ENCODE data around the gene PSMB7.
A peak's percentile ranks its signal among the peaks of the same experiment; 100 is the strongest.

The PSMB7 gene

DNA sequence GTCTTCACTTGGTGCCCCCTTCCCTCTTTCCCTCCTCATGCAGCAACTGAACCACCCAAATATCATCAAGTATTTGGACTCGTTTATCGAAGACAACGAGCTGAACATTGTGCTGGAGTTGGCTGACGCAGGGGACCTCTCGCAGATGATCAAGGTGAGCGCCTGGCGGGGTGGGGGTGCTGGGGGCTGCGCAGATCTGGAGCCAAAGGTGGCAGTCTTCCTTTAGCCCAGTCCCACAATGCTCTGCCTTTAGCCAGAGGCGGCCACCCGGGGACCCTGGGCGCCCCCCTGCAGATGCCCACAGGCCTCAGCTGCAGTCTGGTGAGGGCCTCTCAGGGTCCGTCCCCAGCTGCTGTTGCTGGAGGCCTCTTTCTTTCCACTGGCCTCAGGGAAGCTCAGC lies 93.8 kb downstream of the PSMB7 start:
- H3K4me1 Mint-ChIP-seq (ENCODE audit: low read depth), result no peaks in the 10 kb centered on the region
- DNase-seq, result no peak
- H3K36me3 Mint-ChIP-seq (ENCODE audit: low read depth), result peaks cover 9% of the 10 kb centered on the region
- no peak overlapping the region for H3K4me3 Mint-ChIP-seq
- no peaks in the 10 kb centered on the region for H3K9me3 Mint-ChIP-seq
- no peaks in the 10 kb centered on the region for H3K27me3 Mint-ChIP-seq
- H3K27ac Mint-ChIP-seq, result no peak overlapping the region

DNA sequence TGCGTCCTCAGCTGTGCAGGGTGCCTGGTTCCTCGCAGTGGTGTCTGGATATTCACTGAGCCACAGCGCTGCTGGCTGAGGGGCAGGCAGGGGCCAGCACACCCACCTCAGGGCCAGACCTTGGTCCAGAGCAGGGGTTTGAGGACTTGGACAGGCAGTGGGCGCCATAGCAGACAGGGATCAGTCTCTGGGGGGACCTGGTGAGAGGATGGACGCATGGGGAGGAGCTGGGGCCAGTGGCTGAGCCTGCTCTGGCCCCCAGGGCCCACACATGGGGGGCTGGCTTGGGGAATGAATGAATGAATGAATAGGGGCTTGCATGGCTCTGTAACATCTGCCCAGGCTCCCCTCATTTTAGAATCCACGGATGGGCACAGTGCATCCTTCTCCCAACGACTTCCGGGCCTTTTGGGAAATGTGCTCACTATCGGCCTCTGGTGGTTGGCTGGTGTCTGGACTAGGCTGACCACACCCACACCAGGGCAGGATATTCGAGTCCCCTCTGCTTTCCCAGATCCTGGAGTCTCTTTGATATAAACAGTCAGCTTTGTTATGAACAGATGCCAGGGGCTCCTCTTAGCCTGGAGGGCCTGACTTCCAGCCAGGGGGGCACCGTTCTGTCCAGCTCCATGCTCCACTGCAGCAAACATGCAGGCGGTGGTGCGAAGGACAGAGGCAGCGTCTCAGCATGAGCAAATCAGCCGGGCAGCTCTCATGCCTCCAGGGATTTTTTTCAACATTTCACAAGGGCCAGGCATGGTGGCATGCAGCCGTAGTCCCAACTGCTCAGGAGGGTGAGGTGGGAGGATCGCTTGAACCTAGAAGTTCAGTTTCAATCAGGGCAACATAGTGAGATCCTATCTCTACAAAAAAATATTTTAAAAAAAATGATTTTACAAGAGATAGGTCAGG lies 94.9 kb downstream of the PSMB7 start:
- Mint-ChIP-seq H3K9me3 (no peaks in the 10 kb centered on the region), H3K36me3 (ENCODE audit: low read depth) (peaks cover 6% of the 10 kb centered on the region), H3K27ac (no peak overlapping the region), H3K27me3 (no peaks in the 10 kb centered on the region), H3K4me3 (no peak overlapping the region), H3K4me1 (ENCODE audit: low read depth) (no peaks in the 10 kb centered on the region)
- peak; percentile 65 for DNase-seq

DNA sequence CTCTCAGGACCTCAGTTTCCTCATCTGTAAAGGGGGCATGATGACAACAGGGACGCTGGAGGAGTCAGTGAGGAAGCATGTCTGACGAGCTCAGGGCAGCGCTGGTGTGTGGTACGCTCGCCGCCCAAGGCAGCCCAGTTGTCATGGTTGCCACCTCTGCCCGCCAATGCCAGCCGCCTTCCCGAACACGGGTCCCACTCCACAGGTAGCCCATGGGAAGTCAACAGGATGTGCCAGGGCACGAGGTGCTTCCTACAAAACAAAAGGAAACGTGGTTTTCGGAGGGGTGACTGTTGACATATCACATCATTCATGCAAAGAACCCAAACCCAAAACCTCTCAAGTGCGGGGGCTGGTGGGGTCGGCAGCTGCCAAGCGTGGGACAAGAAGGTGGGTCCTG lies 99.4 kb downstream of the PSMB7 start:
- H3K27ac Mint-ChIP-seq, result no peak overlapping the region
- H3K4me3 Mint-ChIP-seq, result no peak overlapping the region
- no peaks in the 10 kb centered on the region for H3K4me1 Mint-ChIP-seq (ENCODE audit: low read depth)
- H3K9me3 Mint-ChIP-seq, result no peaks in the 10 kb centered on the region
- no peaks in the 10 kb centered on the region for H3K27me3 Mint-ChIP-seq
- no peak for DNase-seq
- H3K36me3 Mint-ChIP-seq (ENCODE audit: low read depth), result peaks cover 10% of the 10 kb centered on the region

DNA sequence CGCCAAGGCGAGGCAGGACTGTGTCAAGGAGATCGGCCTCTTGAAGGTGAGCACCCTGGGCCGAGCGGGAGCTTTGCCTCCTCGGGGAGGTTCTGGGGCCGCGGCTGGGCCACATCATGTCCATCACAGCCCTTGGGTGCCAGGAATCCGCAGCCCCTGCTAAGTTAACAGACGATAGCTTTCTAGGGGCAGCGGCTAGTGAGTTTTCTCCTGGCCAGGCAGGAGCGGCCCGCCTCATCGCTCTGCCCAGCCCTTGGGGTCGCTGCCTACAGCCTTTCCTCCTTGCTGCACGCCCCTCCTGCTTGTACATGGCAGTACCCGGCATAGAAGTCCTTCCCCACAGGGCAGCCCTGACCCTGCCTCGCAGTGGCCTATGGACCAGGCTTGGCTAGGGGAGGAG lies 101.3 kb downstream of the PSMB7 start:
- Mint-ChIP-seq H3K27ac (no peak overlapping the region), H3K9me3 (no peaks in the 10 kb centered on the region), H3K4me3 (no peak overlapping the region), H3K27me3 (no peaks in the 10 kb centered on the region), H3K36me3 (ENCODE audit: low read depth) (peaks cover 7% of the 10 kb centered on the region), H3K4me1 (ENCODE audit: low read depth) (no peaks in the 10 kb centered on the region)
- DNase-seq, result no peak

DNA sequence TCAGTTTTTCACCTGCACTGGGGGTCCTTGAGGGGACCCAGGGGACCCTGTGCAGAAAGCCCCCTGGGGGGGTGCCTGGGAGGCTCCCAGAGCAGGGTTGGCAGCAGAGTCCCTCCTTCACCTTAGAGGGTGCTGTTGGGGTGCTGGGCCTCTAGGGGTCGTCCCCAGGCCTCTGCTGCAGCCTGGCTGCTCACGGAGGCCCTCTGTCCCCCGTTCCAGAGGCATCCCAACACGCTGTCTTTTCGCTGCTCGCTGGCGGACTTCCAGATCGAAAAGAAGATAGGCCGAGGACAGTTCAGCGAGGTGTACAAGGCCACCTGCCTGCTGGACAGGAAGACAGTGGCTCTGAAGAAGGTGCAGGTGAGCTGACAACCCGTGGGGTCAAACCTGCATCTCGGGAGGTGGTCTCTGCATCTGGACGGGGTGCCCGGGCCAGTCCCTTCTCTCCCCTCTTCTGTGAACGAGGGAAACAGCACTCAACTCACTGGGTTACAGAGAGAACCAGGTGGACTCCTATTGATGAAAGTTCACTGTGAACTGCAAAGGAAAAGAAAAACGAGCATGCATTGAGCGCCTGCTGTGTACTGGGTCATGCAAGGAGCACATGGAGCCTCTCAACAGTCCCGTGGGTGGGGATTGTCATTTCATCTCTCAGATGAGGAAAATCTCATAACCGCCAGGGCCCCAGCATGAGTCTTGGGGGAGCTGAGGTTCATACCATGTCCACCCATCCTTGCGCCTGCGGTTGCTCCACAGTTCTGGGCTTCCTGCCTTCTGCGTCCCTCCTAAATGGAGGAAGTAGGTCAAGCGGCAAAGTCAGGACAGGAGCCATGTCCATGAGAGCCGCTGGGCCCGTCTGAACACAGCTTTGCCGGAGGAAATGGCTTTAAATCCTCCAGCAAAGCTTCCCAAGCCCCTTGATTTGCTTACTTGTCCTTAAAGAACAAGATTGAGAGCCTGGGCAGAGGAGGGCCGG lies 102.7 kb downstream of the PSMB7 start:
- Mint-ChIP-seq H3K27ac (no peak overlapping the region), H3K9me3 (no peaks in the 10 kb centered on the region), H3K36me3 (ENCODE audit: low read depth) (peaks cover 6% of the 10 kb centered on the region), H3K27me3 (no peaks in the 10 kb centered on the region), H3K4me1 (ENCODE audit: low read depth) (no peaks in the 10 kb centered on the region), H3K4me3 (no peak overlapping the region)
- DNase-seq, result no peak

DNA sequence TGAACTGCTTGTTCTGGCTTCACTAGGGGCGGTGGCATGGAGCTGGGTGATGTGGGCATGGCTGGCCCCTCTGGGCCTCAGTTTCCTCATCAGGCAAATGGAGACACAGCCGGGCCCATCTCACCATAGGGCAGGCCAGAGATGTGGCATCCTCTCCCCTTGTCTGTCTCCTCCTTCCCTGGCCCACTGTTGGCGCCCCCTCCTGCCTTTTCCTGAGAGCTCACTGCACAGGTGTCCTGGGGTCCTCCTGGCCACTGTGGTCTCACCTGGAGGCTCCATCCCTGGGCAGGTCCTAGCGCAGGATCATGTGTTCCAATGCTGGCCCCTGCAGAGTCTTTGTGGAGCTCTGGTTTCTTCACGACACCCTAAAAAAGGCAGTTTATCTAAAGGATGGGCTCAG lies 104.0 kb downstream of the PSMB7 start:
- no peak overlapping the region for H3K4me3 Mint-ChIP-seq
- H3K4me1 Mint-ChIP-seq (ENCODE audit: low read depth), result peaks cover 3% of the 10 kb centered on the region
- peaks cover 3% of the 10 kb centered on the region for H3K36me3 Mint-ChIP-seq (ENCODE audit: low read depth)
- no peaks in the 10 kb centered on the region for H3K9me3 Mint-ChIP-seq
- H3K27ac Mint-ChIP-seq, result no peak overlapping the region
- no peak for DNase-seq
- H3K27me3 Mint-ChIP-seq, result no peaks in the 10 kb centered on the region

DNA sequence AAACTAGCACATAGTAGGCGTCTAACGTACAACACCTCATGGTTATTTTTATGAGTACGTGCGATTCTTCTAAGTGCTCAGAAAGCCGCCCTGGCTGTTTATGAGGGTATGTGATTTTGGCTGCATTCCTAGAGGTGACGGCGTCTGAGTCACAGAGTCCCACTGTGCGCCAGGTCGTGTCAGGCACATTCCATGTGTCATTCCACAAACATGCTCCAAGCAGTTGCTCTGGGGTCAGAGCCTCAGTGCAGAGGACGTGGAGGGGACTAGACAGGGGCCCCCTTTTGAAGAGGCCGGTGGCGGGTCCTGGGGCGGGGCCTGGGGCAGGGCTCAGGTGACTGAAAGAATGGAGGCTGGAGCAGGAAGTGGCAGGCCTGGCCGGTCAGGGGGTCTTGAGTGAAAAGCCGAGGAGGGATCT lies 105.6 kb downstream of the PSMB7 start:
- Mint-ChIP-seq H3K4me1 (ENCODE audit: low read depth) (peaks cover 11% of the 10 kb centered on the region), H3K27me3 (no peaks in the 10 kb centered on the region), H3K27ac (no peak overlapping the region), H3K36me3 (ENCODE audit: low read depth) (no peaks in the 10 kb centered on the region), H3K4me3 (no peak overlapping the region), H3K9me3 (no peaks in the 10 kb centered on the region)
- DNase-seq, result no peak

DNA sequence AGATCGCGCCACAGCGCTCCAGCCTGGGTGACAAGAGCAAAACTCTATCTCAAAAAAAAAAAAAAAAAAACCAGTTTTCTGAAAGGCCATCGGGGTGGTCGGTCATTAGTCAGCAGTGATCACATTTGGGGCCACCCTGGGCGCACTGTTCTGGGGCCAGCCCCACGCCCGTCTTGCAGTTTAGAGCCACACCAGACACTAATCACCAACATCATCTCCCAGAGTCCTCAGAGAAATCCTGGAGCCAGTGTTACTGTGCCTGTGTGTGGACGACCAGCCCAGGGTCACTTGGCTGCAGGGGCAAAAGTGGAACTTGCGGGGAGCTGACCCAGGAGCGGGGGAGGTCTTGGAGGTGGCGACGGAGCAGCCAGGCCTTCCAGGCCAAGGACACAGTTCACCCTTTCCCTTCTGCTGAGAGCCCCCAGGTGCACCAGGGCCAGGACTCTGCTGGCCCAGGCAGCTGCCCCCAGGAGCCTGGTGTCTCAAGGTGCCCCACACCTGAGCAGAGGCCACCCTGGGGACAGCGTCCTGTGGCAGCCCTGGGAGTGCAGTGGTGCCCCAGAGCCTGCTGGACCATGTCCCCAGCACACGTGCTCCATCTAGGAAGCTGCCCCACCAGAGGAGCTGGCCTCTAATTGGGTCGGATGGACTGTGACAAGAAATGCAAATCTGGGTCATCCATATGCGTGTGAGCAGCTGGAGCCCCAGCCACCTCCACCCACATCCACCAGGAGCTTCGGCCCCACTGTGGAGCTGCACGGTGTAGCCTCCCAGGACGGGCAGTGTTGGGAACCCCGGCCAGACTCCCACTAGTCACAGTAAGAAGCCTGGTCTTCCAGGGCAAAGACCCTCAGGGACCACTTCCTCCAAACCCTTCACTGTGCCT lies 106.4 kb downstream of the PSMB7 start:
- H3K27ac Mint-ChIP-seq, result no peak overlapping the region
- H3K27me3 Mint-ChIP-seq, result no peaks in the 10 kb centered on the region
- H3K4me3 Mint-ChIP-seq, result no peak overlapping the region
- H3K4me1 Mint-ChIP-seq (ENCODE audit: low read depth), result peaks cover 11% of the 10 kb centered on the region
- no peak for DNase-seq
- H3K9me3 Mint-ChIP-seq, result no peaks in the 10 kb centered on the region
- H3K36me3 Mint-ChIP-seq (ENCODE audit: low read depth), result peaks cover 2% of the 10 kb centered on the region

DNA sequence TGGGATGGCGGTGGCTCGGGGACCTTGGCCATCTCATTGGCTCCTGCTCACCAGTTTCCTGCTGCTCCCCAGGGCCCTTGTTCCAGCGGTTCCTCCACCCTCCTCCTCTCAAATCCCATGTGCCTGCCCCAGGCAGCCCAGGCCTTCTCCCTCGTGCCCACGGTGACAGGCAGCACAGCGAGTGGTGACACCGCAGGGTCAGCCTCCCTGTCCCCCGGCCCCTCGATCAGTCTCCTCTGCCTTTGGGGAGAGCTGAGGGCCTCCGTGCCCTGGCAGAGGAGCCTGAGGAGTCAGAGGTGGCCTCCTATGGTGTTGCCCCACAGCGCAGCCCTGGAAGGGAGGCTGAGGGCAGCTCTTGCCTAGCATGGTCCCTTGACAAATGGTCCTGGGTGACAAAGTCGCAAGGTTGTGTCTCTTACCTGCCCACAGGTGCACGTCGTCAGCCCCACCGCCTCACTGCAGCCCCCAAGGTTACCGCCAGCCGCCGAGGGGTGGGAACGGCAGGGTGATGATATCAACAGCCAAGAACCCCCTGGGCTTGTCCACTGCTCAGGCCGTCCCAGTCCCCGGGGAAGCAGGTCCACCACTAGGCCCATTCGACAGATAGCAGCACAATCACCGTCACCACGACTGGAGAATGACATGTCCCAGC lies 107.7 kb downstream of the PSMB7 start:
- H3K27ac Mint-ChIP-seq, result no peak overlapping the region
- H3K36me3 Mint-ChIP-seq (ENCODE audit: low read depth), result peaks cover 9% of the 10 kb centered on the region
- no peak overlapping the region for H3K4me3 Mint-ChIP-seq
- no peaks in the 10 kb centered on the region for H3K9me3 Mint-ChIP-seq
- no peak for DNase-seq
- no peaks in the 10 kb centered on the region for H3K27me3 Mint-ChIP-seq
- peaks cover 11% of the 10 kb centered on the region for H3K4me1 Mint-ChIP-seq (ENCODE audit: low read depth)

DNA sequence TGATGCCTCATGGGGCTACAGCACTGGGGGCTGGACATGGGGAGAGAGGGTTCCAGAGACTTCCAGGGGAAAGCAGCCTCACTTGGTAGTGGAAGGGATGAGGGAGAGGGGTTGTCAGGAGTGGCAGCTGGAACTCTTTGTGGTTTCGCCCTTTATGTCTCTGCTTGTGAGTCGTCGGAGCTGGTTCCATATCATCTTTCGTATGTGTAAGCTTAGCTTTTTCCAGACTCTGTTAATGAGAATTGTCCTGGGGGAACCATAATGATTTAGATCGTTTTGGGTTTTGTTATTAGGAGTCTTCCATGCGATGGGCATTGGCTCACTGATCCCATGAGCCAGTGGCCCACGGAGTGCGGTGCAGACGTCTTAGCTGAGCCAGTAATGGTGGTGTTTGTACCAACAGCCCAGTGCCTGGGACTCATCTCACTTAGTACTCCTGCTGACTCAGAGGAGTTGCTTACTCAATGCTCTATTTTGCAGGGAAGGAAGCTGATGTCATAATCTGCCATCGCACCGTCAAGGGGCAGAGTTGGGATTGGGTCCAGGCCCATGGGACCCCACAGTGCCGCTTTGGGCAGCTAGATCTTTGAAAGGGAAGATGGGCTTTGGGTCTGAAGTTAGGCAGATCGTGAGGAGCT lies 109.0 kb downstream of the PSMB7 start:
- Mint-ChIP-seq H3K4me1 (ENCODE audit: low read depth) (peaks cover 11% of the 10 kb centered on the region), H3K27ac (peak overlapping the region; percentile 47), H3K4me3 (no peak overlapping the region), H3K9me3 (no peaks in the 10 kb centered on the region), H3K36me3 (ENCODE audit: low read depth) (peaks cover 10% of the 10 kb centered on the region), H3K27me3 (no peaks in the 10 kb centered on the region)
- DNase-seq, result no peak

DNA sequence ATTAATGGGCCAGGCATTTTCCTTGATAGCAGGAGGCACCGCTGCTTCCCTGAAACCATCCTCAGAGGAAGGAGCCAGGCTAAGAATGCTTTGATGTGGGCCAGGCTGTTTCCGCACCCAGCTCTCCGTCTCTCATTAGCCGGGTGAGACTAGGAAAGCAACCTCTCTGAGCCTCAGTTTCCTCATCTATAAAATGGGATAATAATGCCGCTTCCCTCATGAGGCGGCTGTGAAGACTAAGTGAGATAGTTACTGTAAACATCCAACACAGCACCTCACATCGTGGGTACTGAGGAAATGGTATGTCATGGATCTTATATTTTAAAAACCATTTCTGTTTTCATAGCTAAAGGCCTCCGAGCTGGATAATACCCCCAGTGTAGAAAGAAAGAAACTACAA lies 111.0 kb downstream of the PSMB7 start:
- Mint-ChIP-seq H3K4me3 (no peak overlapping the region), H3K9me3 (no peaks in the 10 kb centered on the region), H3K27me3 (no peaks in the 10 kb centered on the region), H3K36me3 (ENCODE audit: low read depth) (peaks cover 10% of the 10 kb centered on the region), H3K27ac (no peak overlapping the region), H3K4me1 (ENCODE audit: low read depth) (peaks cover 13% of the 10 kb centered on the region)
- no peak for DNase-seq

DNA sequence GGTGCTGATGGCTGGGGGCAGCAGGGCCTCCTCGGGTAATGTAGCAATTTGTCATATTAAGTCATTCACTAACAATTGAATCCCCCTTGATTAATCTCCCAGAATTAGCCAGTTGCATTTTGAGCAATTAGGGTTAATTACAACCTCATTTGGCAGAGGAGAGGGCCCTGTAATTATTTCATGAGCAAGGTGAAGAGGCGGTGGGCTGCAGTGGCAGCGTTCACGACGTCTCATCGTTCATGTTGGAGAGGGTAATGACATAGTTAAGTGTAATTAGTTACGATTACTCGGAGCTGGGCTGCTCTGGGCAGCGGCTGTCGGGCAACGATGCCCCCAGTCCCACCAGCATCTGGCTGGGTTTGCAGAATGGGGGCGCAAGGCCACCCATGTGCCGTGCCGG lies 111.5 kb downstream of the PSMB7 start:
- Mint-ChIP-seq H3K4me3 (no peak overlapping the region), H3K4me1 (ENCODE audit: low read depth) (peaks cover 14% of the 10 kb centered on the region), H3K36me3 (ENCODE audit: low read depth) (peaks cover 10% of the 10 kb centered on the region), H3K27ac (no peak overlapping the region), H3K9me3 (no peaks in the 10 kb centered on the region), H3K27me3 (no peaks in the 10 kb centered on the region)
- DNase-seq, result no peak

Measured in activated T-cell treated with anti-CD3 and anti-CD28 coated beads, Interleukin-2, amount 50 U/mL, for 24 hours (primary cell).